ENCODE measurements around the gene DIS3L2.

DIS3L2 gene

DNA sequence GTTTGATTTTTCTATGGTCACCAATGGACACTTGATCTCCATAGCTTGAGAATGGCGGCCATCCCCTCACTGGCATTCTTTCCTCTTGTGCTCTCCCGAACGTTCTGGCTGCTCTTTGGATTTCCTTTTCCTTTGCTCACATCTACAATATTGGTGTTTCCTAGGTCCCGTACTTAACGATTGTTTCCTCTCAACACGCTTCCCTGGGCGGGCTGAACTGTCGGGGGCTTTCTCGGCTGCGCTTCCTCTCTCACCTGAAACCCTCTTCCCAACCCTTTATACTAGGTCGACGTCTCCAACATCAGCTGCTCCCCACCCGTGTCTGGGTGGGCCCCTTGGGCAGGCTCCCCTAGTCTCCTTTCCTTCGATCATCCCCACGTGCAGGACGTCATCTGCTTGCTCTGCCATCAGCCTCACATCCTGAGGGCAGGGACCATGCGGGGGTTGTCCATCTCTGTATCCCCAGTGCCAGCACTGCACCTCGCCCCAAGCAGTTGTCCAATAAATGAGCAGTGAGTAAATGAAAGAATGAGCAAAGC is 634 bp upstream of the DIS3L2 start:
- DNase-seq, result no peak

DNA sequence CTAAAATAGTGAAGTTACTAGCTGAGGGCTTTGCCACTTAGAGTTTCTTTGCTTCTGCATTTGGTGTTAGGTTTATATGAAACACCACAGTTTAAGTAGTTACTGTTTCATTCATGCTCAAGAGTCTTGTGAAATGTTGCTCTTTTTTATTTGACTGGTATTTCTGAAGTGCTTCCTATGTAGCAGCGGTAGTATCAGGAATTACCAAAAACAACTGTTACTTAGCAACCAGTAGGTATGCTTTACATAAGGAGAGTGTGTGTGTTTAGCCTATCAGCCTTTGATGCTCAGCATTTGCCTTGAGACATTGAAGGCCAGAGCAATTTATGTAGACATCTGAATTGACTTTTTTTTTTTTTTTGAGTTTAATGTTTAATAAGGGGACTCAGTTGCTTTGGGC is 3.6 kb downstream of the DIS3L2 start:
- DNase-seq, result peak; percentile 60

DNA sequence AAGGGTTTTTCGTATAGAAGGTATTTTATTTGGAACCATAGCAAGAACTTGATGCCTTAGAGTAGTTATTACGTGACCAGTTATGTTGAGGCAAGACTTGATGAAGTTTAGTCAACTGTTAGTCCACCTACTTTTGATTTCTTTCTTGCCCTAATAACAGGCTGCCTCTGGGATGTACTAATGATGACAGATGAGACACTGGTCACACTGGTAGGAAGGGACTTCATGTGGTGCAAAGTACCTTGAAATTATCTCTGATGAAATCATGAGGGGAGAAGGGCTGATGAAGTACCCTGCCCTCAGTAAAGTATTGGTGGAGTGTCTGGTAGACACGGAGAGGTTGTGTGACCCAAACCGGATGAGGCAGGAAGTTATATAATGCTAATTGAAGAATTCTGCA is 5.4 kb downstream of the DIS3L2 start:
- no peak for DNase-seq

GRCh38 chr2:231968820-231969219 is 7.3 kb downstream of the DIS3L2 start:
- DNase-seq, result no peak

GRCh38 chr2:231970461-231970860 is 8.9 kb downstream of the DIS3L2 start:
- DNase-seq, result no peak

- DNase-seq, result no peak
Observed at GRCh38 chr2:231975001-231975400, 13.5 kb downstream of the DIS3L2 start.

DNA sequence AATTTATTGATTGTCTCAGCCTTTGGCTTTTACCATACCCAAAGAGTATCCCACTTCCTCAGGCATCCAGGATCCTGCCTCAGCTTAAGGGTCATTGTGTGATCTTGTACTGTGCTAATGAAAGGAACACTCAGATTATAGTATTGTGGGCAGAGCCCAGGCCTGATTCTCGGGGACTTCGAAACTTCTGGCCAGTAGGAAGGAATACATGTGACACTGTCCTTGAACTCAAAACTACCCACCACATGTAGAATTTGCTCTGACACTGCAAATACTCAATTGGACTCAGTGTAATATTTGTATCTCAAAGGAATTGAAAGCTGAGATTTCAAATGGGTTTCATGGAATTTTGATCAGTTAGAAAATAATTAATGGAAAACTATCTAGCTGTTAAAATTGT is 15.9 kb downstream of the DIS3L2 start:
- DNase-seq, result no peak

- DNase-seq, result no peak
Observed at GRCh38 chr2:231984992-231985391, 23.5 kb downstream of the DIS3L2 start.

GRCh38 chr2:231985823-231986261 is 24.3 kb downstream of the DIS3L2 start:
- DNase-seq, result no peak

- no peak for DNase-seq
Observed at GRCh38 chr2:231987124-231987727, 25.7 kb downstream of the DIS3L2 start.

- no peak for DNase-seq
Observed at GRCh38 chr2:231988179-231988866, 26.8 kb downstream of the DIS3L2 start.

DNA sequence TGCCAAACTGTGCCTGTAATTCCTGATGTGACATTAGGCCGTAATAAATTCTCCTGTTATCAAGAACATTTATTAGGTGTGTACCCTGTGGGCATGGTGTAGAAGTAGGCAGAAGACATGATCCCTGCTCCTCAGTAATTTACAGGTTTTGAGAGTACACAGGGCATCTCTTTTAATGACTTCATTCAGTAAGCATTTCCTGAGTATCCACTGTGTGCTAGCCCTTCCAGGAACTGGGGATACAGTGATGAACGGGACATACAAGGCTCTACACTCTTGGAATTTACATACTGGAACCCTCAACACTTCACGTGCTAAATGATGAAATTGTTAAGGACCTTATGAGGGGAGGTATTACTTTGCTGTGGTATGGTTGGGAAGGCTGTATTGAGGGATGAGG is 30.2 kb downstream of the DIS3L2 start:
- no peak for DNase-seq

DNA sequence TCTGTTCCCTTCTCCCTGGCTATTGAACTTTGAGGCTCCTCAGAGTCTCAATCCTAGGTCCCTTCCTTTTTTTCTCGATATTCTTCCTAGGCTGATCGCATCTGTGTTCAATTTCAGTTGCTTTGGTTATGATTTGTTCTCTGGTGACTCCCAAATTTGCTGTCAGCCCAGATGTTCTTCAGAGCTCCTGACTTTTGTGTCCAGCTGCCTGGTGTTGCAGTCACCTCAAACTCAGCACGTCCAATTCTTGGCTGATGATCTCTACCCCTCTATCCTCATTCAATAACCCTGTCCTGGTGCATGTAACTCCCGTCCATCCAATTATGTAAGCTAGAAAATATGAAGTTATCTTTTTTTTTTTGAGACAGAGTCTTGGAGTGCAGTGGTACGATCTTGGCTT is 31.4 kb downstream of the DIS3L2 start:
- no peak for DNase-seq

- DNase-seq, result no peak
Observed at GRCh38 chr2:231996797-231997540, 35.5 kb downstream of the DIS3L2 start.

DNA sequence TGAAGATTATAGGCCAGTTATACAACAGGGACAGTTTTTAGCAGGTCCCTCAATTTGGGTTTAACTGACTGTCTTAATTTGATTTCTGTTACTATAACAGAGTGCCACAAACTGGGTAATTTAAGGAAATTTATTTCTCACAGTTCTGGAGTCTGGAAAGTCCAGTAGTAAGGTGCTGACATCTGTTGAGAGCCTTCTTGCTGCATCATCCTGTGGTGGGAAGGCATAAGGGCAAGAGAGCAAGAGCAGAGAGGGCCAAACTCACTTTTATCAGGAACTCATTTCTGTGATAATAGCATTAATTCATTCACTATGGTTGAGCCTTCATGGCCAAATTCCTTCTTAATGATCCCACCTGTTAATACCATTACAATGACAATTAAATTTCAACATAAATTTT is 36.5 kb downstream of the DIS3L2 start:
- no peak for DNase-seq

GRCh38 chr2:232000439-232000838 is 38.9 kb downstream of the DIS3L2 start:
- DNase-seq, result no peak

DNA sequence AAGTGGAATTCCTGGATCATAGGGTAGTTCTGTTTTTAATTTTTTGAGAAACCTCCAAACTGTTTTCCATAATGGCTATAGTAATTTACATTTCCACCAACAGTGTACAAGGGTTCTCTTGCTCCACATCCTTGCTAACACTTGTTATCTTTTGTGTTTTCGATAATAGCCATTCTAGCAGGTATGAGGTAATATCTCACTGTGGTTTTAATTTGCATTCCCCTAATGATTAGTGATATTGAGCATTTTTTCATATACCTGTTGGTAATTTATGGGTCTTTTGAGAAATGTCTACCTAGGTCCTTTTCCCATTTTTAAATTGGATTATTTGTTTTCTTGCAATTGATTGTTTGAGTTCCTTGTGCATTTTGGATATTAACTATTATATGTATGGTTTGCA is 39.6 kb downstream of the DIS3L2 start:
- DNase-seq, result no peak

DNA sequence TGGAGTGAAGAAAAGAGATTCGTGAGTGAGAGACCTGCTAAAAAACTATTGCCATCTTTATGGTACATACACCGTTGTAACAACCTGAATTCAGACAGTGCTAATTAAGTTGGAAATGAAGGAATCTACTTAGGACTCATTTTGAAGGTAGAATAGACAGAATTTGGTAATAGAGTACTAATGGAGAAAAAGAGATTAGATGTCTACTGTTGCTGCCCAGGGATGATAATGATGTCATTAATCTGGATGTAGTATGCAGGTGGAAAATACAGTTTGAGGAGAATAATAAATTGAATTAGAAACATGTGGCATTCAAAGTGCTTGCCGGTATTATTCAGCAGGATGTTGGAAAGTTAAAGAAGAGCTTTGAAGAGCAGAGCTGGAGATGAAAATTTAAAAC is 44.7 kb downstream of the DIS3L2 start:
- DNase-seq, result no peak

- no peak for DNase-seq
Observed at GRCh38 chr2:232008907-232009638, 47.6 kb downstream of the DIS3L2 start.

- DNase-seq, result no peak
Observed at GRCh38 chr2:232009639-232010274, 48.2 kb downstream of the DIS3L2 start.

- DNase-seq, result peak; percentile 70
Observed at GRCh38 chr2:232013701-232014353, 52.3 kb downstream of the DIS3L2 start.

DNA sequence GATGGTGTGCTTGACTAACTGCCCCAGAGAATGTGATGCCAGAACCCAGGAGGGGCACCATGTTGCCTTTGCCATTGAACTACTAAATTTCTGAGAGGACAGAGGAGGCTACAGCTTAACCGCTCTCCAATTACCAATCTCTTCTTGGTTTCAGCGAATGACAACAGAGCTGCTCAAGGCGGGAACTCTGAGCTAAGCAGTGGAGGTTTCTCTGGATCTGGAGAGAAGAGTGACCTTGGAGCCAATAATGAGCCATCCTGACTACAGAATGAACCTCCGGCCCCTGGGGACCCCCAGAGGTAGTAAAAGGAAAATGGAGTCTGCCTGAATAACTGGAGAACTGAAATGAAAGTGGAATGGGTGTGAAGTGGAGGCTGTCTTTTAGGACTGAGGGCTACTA is 53.2 kb downstream of the DIS3L2 start:
- no peak for DNase-seq

Data from GF-D8 (cell line).